HG03378 (cell line): ENCODE data around the gene ZNF831.

Experiments
- ATAC-seq: cut with Tn5 transposase; IDR thresholded peaks from one replicate; pipeline ENCODE4 v1.9.1; 2021; ENCODE audit warnings: mild to moderate bottlenecking, moderate library complexity; ENCODE audit not compliant: unreplicated experiment

The ZNF831 gene

DNA sequence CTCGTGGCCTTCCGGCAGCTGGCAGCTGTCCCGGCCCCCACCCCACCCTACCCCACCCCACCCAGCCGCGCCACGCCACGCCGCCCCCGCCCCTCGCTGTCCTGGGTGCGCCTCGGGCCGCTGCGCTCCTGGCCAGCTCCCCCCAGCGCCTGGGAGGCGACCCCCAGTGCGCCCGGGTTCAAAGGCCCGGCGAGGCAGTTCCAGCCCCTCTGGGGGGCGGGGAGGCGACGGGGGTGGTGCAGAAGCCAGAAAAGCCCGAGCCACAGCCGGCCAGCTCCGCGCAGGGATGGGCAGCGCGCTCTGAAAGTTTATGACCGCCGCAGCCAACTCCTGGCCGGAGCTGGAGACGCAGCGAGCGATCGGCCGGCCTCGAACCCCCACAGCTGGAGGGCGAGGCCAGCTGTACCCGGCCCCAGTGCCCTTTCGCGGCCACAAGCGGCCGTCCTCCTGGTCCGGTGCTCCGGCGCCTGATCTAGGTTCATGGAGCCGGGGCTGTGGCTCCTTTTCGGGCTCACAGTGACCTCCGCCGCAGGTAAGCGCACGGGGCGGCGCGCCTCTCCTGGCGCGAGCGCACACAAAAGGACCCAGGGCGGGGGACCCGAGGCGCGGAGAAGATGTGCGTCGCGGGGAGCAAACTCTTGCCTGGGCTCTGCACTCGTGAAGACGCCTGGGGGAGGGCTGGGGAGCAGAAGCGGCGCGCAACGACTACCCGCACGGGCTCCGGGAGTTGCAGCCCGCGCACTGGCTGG, 136.9 kb downstream of the ZNF831 start, which contains the start of gene EDN3:
TSS of gene EDN3 (plus strand) at position 279 of the 749 bp plus-strand sequence. CDS start at position 481, 202 bp downstream.
- ATAC-seq: no peak

DNA sequence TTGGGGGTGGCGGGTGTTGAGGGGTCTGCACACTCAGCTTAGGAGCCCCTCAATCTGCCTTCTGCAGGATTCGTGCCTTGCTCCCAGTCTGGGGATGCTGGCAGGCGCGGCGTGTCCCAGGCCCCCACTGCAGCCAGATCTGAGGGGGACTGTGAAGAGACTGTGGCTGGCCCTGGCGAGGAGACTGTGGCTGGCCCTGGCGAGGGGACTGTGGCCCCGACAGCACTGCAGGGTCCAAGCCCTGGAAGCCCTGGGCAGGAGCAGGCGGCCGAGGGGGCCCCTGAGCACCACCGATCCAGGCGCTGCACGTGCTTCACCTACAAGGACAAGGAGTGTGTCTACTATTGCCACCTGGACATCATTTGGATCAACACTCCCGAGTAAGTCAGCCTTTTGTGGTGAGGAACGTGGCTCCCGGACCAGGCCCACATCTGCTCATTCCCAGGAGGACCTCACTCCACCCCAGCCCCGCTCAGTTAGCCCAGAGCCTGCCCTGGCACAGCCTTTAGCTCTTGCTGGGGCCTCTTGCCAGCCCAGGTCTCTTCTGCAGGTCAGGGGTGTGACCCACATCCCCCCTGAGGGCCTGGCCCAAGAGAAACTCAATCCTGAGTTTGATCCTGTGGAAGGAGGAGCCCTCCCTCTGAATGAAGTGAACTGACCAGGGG, 137.9 kb downstream of the ZNF831 start:
- no peak for ATAC-seq

DNA sequence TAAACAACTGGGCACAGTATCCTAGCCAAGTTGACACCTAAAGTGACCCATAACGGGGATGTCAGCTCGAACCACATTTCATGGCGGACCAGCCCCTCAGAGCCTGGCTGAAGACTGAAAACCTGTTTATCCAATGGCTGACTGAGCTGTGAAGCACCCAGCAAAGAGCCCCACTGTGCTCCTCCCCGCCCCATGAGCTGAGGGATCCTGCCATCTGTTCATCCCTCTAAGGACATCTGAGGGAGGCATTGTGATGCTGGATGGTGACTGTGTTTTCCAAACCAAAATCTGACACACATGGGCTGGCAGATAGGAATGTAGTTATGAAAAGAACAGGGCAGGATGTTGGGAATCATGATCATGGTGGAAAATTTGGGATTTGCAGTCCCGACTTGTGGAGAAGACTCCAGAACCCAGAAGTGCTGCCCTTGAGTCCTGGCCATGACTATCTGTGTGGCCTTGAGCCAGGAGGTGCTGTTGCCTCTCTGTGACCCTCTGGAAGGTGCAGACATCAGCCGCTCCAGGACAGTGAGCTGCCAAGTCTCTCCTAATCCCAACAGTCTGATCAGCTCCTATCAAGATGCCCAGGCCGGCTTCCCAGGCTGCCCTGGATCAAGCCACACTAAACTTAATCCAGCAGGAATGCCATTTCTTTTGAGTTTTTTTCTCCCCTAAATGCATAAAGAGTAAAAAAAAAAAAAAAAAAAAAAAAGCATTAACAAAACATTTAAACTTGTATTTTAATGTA, 142.5 kb downstream of the ZNF831 start:
- ATAC-seq: no peak

DNA sequence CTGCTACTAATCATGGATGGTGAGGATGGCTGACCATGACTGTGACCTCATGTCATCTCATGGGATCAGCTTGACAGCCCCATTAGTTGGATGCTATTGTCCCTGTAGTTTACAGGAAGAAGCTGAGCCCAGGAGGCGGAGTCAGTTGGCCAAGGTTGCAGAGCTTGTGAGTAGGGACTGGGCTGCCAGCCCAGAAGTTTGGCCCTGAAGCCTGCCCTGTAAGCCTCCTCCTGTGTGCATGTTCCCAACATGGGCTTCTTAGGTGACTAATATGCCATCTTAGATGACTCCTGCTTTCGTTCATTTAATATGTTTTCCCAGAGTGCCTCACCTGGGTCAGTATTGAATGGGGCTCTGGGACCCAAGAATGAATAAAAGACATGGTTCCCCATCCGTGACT, 143.6 kb downstream of the ZNF831 start:
- ATAC-seq: no peak
